ENCODE results near the gene FUZ.

GRCh38 chr19:49848938-49849337, 35.8 kb upstream of the FUZ start:
- TF ChIP-seq POLR2A (IDR thresholded peaks at IDR 0.05) = no peak
- no peak for TF ChIP-seq CTCF (IDR thresholded peaks at IDR 0.05)

All from thyroid gland (tissue), 4 donors.